ENCODE data around the gene SPON1.

Gene SPON1

GRCh38 chr11:14067686-14068085, 105.2 kb downstream of the SPON1 start:
- Histone ChIP-seq H3K4me2 (ENCODE audit: low read depth, low read length, poor library complexity, severe bottlenecking) (no peak overlapping the region), H2AFZ (ENCODE audit: low read depth, low read length, severe bottlenecking) (no peak overlapping the region), H3K9me2 (replicated peaks; ENCODE audit: insufficient read depth, low read length) (no peaks in the 10 kb centered on the region), H3K9ac (ENCODE audit: low read length) (no peak overlapping the region), H3K36me3 (ENCODE audit: low read length) (no peaks in the 10 kb centered on the region), H4K20me1 (ENCODE audit: low read depth, low read length) (no peaks in the 10 kb centered on the region), H3K79me2 (ENCODE audit: insufficient read depth, low read length) (no peaks in the 10 kb centered on the region), H3K27me3 (ENCODE audit: low read length) (no peaks in the 10 kb centered on the region), H3K4me3 (ENCODE audit: insufficient read depth, low read length, poor library complexity, severe bottlenecking) (no peak overlapping the region), H3K9me3 (ENCODE audit: insufficient read depth, low read length) (no peaks in the 10 kb centered on the region), H3F3A (ENCODE audit: insufficient read depth) (no peaks in the 10 kb centered on the region), H3K27ac (ENCODE audit: low read depth, low read length) (no peak overlapping the region)
- TF ChIP-seq CTCF (IDR thresholded peaks at IDR 0.05; ENCODE audit: insufficient read depth, low read length, poor library complexity, severe bottlenecking) (no peak), EZH2phosphoT487 (conservative IDR thresholded peaks at IDR 0.05; ENCODE audit: low read length) (no peak)

- Histone ChIP-seq H3K9me3 (ENCODE audit: insufficient read depth, low read length) (no peaks in the 10 kb centered on the region), H4K20me1 (ENCODE audit: low read depth, low read length) (no peaks in the 10 kb centered on the region), H3K27ac (ENCODE audit: low read depth, low read length) (no peak overlapping the region), H3F3A (ENCODE audit: insufficient read depth) (no peaks in the 10 kb centered on the region), H3K79me2 (ENCODE audit: insufficient read depth, low read length) (no peaks in the 10 kb centered on the region), H3K36me3 (ENCODE audit: low read length) (no peaks in the 10 kb centered on the region), H3K4me3 (ENCODE audit: insufficient read depth, low read length, poor library complexity, severe bottlenecking) (no peak overlapping the region), H3K9me2 (replicated peaks; ENCODE audit: insufficient read depth, low read length) (no peaks in the 10 kb centered on the region), H3K27me3 (ENCODE audit: low read length) (no peaks in the 10 kb centered on the region), H3K4me2 (ENCODE audit: low read depth, low read length, poor library complexity, severe bottlenecking) (no peak overlapping the region), H2AFZ (ENCODE audit: low read depth, low read length, severe bottlenecking) (no peak overlapping the region), H3K9ac (ENCODE audit: low read length) (no peak overlapping the region)
- TF ChIP-seq EZH2phosphoT487 (conservative IDR thresholded peaks at IDR 0.05; ENCODE audit: low read length) (no peak), CTCF (IDR thresholded peaks at IDR 0.05; ENCODE audit: insufficient read depth, low read length, poor library complexity, severe bottlenecking) (no peak)
These were observed 108.4 kb downstream of the SPON1 start for GRCh38 chr11:14070896-14071295.

GRCh38 chr11:14073849-14074476, 111.4 kb downstream of the SPON1 start:
- Histone ChIP-seq H4K20me1 (ENCODE audit: low read depth, low read length) (no peaks in the 10 kb centered on the region), H2AFZ (ENCODE audit: low read depth, low read length, severe bottlenecking) (no peak overlapping the region), H3K79me2 (ENCODE audit: insufficient read depth, low read length) (no peaks in the 10 kb centered on the region), H3K4me2 (ENCODE audit: low read depth, low read length, poor library complexity, severe bottlenecking) (no peak overlapping the region), H3K4me3 (ENCODE audit: insufficient read depth, low read length, poor library complexity, severe bottlenecking) (no peak overlapping the region), H3F3A (ENCODE audit: insufficient read depth) (no peaks in the 10 kb centered on the region), H3K36me3 (ENCODE audit: low read length) (no peaks in the 10 kb centered on the region), H3K9me2 (replicated peaks; ENCODE audit: insufficient read depth, low read length) (no peaks in the 10 kb centered on the region), H3K9me3 (ENCODE audit: insufficient read depth, low read length) (no peaks in the 10 kb centered on the region), H3K27ac (ENCODE audit: low read depth, low read length) (no peak overlapping the region), H3K9ac (ENCODE audit: low read length) (no peak overlapping the region), H3K27me3 (ENCODE audit: low read length) (no peaks in the 10 kb centered on the region; the same call in 1 of the 2 replicates)
- TF ChIP-seq CTCF (IDR thresholded peaks at IDR 0.05; ENCODE audit: insufficient read depth, low read length, poor library complexity, severe bottlenecking) (no peak), EZH2phosphoT487 (conservative IDR thresholded peaks at IDR 0.05; ENCODE audit: low read length) (no peak)
